ENCODE results near the gene PTPRT. TPM values are rescaled to one million over a fixed set of nuclear protein-coding genes. Genes with fewer than 3 reads are reported as not detected.

Gene PTPRT
- total and polyA plus RNA-seq, 2 of the 13 experiments (the other 11 are each of a cell fraction or from before 2014, with no cell fraction given) = under 0.01 to 0.09 TPM

- no peak for DNase-seq (ENCODE audit: low spot score)
- Histone ChIP-seq H3K9me3 (ENCODE audit: low read length) (no peaks in the 10 kb centered on the region), H3K27me3 (ENCODE audit: control insufficient read depth in 1 of 2, insufficient read depth in 2 of 2, low read length in 2 of 2) (peaks cover 0 to 2% of the 10 kb centered on the region in 2 experiments; a peak in 2 of 5 replicates), H3K4me1 (ENCODE audit: insufficient read depth, low read length) (no peaks in the 10 kb centered on the region), H3K79me2 (ENCODE audit: insufficient read depth, low read length) (no peaks in the 10 kb centered on the region), H3K27ac (ENCODE audit: extremely low read length, insufficient read depth, low read length) (no peak overlapping the region), H4K20me1 (ENCODE audit: insufficient read depth, low read length) (no peaks in the 10 kb centered on the region), H3K36me3 (replicated peaks in 1 of 2; ENCODE audit: control insufficient read depth in 1 of 2, insufficient read depth in 2 of 2, low read length in 2 of 2) (no peaks in the 10 kb centered on the region), H2AFZ (ENCODE audit: low read length) (no peak overlapping the region), H3K4me2 (ENCODE audit: low read depth, low read length) (no peak overlapping the region), H3K4me3 (replicated peaks in 1 of 3; ENCODE audit: insufficient read depth in 1 of 3, low read depth in 2 of 3, low read length in 3 of 3) (no peak overlapping the region), H3K9ac (ENCODE audit: insufficient read depth, low read depth, low read length) (no peak overlapping the region)
- in situ Hi-C loops (cut with HindIII; ENCODE audit: extremely low pct_ligation_motif_present, low pct_unique_long_range_greater_than_20kb) = no loop called here
- intact Hi-C loops (cut with micrococcal nuclease; ENCODE audit: unreplicated experiment) = no loop called here
- no peak for FAIRE-seq
- BruUV-seq (replicated peaks) = no TSS peak
- no peak for ATAC-seq
- CTCF ChIA-PET (ENCODE audit: low intra/inter-chr PET ratio, low total read pairs) = no interaction called here
- POLR2A ChIA-PET = no interaction called here
- TF ChIP-seq YY1 (IDR thresholded peaks at IDR 0.05; ENCODE audit: insufficient read depth, insufficient replicate concordance, low read depth, low read length) (no peak), ZNF3 (CRISPR knock-in tag; IDR thresholded peaks at IDR 0.05) (no peak), ZBTB34 (CRISPR knock-in tag; IDR thresholded peaks at IDR 0.05) (no peak), ZNF251 (CRISPR knock-in tag; IDR thresholded peaks at IDR 0.05) (no peak), SRSF9 (IDR thresholded peaks at IDR 0.05; ENCODE audit: borderline replicate concordance, insufficient read depth, low read depth, low read length, poor library complexity, severe bottlenecking) (no peak), REPIN1 (CRISPR knock-in tag; IDR thresholded peaks at IDR 0.05; ENCODE audit: borderline replicate concordance, low read depth) (no peak), UBTF (CRISPR knock-in tag; IDR thresholded peaks at IDR 0.05) (no peak), PLSCR1 (CRISPR knock-in tag; IDR thresholded peaks at IDR 0.05; ENCODE audit: borderline replicate concordance) (no peak), ARHGAP35 (CRISPR knock-in tag; IDR thresholded peaks at IDR 0.05; ENCODE audit: borderline replicate concordance) (no peak), AGO2 (optimal IDR thresholded peaks at IDR 0.05; ENCODE audit: low read depth, low read length) (no peak), MTF1 (CRISPR knock-in tag; IDR thresholded peaks at IDR 0.05) (no peak)
- 11% methylated on average over 5 of the region's 5 CpGs for WGBS (ENCODE audit: low lambda C conversion rate)
These were observed 92.8 kb downstream of the PTPRT start for GRCh38 chr20:43096931-43097260.
